Activated CD4-positive, alpha-beta memory T cell treated with anti-CD3 and anti-CD28 coated beads, Interleukin-2, amount 10 ng/mL, durations not matched to agents 7 days and 5 days (primary cell): ENCODE results near the gene SLC26A11. TPM values are rescaled to one million over a fixed set of nuclear protein-coding genes. Genes with fewer than 3 reads are reported as not detected.
A peak's percentile ranks its signal among the peaks of the same experiment; 100 is the strongest.

Experiments used
- CTCF ChIA-PET: fragments of 350-600 bp; sonication (Branson Sonifier 250); formaldehyde crosslinking; loops from one replicate; lab custom pipeline; 2021; ENCODE audit warnings: antibody characterized with exemption, inconsistent platforms; lab: Charles Lee
- POLR2A ChIA-PET: fragments of 350-600 bp; sonication (Branson Sonifier 250); formaldehyde crosslinking; loops from one replicate; lab custom pipeline; 2021; ENCODE audit warnings: antibody characterized with exemption; lab: Charles Lee
- DNase-seq: peaks from one replicate; pipeline ENCODE4 v3.0.0-alpha.2; 2020
- H3K27ac Mint-ChIP-seq: one replicate; pipeline ENCODE4 v1.8.0; 2021; ENCODE audit warnings: mild to moderate bottlenecking, mixed read lengths
- H3K27me3 Mint-ChIP-seq: one replicate; pipeline ENCODE4 v1.8.0; 2021; ENCODE audit warnings: mixed read lengths
- H3K36me3 Mint-ChIP-seq: one replicate; pipeline ENCODE4 v1.8.0; 2021; ENCODE audit warnings: low read depth, mixed read lengths
- H3K4me1 Mint-ChIP-seq: one replicate; pipeline ENCODE4 v1.8.0; 2021; ENCODE audit warnings: mixed read lengths
- H3K4me3 Mint-ChIP-seq: one replicate; pipeline ENCODE4 v1.8.0; 2021; ENCODE audit warnings: mild to moderate bottlenecking, mixed read lengths
- H3K9me3 Mint-ChIP-seq: one replicate; pipeline ENCODE4 v1.8.0; 2021; ENCODE audit warnings: mixed read lengths
- total RNA-seq, 2 experiments: library from RNA; stranded (reverse); gene quantifications; one replicate each; pipeline ENCODE4 v1.2.3, GENCODE V29; 2021

SLC26A11 gene
- total RNA-seq, 2 experiments from 2014 or later, result 16.0 to 20.0 TPM

DNA sequence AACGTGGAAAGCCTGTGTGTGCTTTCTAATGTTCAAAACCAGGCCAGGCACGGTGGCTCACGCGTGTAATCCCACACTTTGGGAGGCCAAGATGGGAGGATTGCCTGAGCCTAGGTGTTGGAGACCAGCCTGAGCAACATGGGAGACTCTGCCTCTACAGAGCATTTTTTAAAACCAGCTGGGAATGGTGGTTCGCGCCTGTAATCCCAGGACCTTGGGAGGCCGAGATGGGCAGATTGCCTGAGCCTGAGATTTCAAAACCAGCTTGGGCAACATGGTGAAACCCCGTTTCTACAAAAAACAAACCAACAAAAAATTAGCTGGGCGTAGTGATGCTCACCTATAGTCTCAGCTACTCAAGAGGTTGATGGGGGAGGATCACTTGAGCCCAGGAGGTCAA lies 66.8 kb downstream of the SLC26A11 start:
- no peak for DNase-seq
- Mint-ChIP-seq H3K4me1 (peaks cover 42% of the 10 kb centered on the region), H3K27me3 (no peaks in the 10 kb centered on the region), H3K9me3 (no peaks in the 10 kb centered on the region), H3K36me3 (peaks cover 78% of the 10 kb centered on the region), H3K27ac (peak overlapping the region; percentile 26), H3K4me3 (no peak overlapping the region)
- ChIA-PET POLR2A (interaction anchor here (0.8 to 1.6 kb wide), 4 partner anchors 8 to 141 kb away, joined by 3 to 12 read pairs (median 3); no protein-coding TSS in a partner anchor), CTCF (no interaction called here)

GRCh38 chr17:80287806-80288567 lies 67.8 kb downstream of the SLC26A11 start:
- Mint-ChIP-seq H3K27ac (peak overlapping the region; percentile 57), H3K4me3 (no peak overlapping the region), H3K4me1 (peaks cover 43% of the 10 kb centered on the region), H3K9me3 (no peaks in the 10 kb centered on the region), H3K27me3 (no peaks in the 10 kb centered on the region), H3K36me3 (peaks cover 84% of the 10 kb centered on the region)
- DNase-seq, result no peak
- CTCF ChIA-PET, result no interaction called here
- POLR2A ChIA-PET, result interaction anchor here (0.9 to 1.6 kb wide), 4 partner anchors 10 to 142 kb away, joined by 3 to 12 read pairs (median 5); no protein-coding TSS in a partner anchor

- ChIA-PET CTCF (interaction anchor here (0.7 kb wide), 1 partner anchor 87 kb away, joined by 3 read pairs; no protein-coding TSS in a partner anchor), POLR2A (interaction anchor here (0.6 kb wide), 1 partner anchor 10 kb away, joined by 3 read pairs; no protein-coding TSS in a partner anchor)
- Mint-ChIP-seq H3K4me1 (peaks cover 42% of the 10 kb centered on the region), H3K36me3 (peaks cover 84% of the 10 kb centered on the region), H3K9me3 (no peaks in the 10 kb centered on the region), H3K27ac (peak overlapping the region; percentile 61), H3K4me3 (peak overlapping the region; percentile 7), H3K27me3 (no peaks in the 10 kb centered on the region)
- DNase-seq, result no peak
Measured at GRCh38 chr17:80289616-80290015, 69.4 kb downstream of the SLC26A11 start.

DNA sequence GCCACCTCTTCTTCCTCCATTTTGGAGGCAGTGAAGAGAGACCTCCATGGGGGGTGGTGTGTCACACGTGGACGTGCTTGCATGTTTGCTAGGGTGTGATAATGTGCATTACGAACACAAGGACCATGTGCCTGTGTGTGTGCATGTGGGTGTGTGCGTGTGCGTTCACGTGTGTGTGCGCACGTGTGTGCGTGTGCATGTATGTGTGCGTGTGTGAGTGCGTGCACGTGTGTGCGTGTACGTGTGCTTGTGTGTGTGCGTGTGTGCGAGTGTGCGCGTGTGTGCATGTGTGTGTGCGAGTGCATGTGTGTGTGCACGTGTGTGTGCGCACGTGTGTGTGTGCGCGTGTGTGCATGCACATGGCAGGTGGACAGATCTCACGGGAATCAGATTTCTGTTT lies 69.9 kb downstream of the SLC26A11 start:
- DNase-seq, result no peak
- Mint-ChIP-seq H3K4me3 (no peak overlapping the region), H3K36me3 (peaks cover 84% of the 10 kb centered on the region), H3K27me3 (no peaks in the 10 kb centered on the region), H3K27ac (peak overlapping the region; percentile 16), H3K4me1 (peaks cover 43% of the 10 kb centered on the region), H3K9me3 (no peaks in the 10 kb centered on the region)
- ChIA-PET POLR2A (interaction anchor here (1.1 to 1.5 kb wide), 2 partner anchors 11 to 22 kb away, joined by 3 read pairs; no protein-coding TSS in a partner anchor), CTCF (no interaction called here)

DNA sequence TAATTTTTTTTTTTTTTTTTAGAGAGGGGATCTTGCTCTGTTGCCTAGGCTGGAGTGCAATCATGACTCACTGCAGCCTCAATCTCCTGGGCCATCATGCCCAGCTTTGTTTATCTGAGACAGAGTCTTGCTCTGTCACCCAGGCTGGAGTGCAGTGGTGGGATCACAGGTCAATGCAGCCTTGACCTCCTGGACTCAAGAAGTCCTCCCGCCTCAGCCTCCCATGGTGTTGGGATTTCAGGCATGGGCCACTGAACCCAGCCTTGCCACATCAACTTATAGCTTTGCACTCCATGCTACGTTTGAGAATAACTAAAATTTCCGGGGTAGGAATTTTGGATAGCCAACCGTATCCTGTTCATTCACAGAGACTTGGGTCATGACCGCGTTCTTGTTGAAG lies 71.0 kb downstream of the SLC26A11 start:
- ChIA-PET CTCF (no interaction called here), POLR2A (interaction anchor here (0.6 to 1.5 kb wide), 6 partner anchors 10 to 36 kb away, joined by 3 to 5 read pairs (median 3); no protein-coding TSS in a partner anchor)
- H3K4me1 Mint-ChIP-seq, result peaks cover 47% of the 10 kb centered on the region
- peaks cover 86% of the 10 kb centered on the region for H3K36me3 Mint-ChIP-seq
- no peaks in the 10 kb centered on the region for H3K27me3 Mint-ChIP-seq
- no peak overlapping the region for H3K27ac Mint-ChIP-seq
- no peak overlapping the region for H3K4me3 Mint-ChIP-seq
- no peaks in the 10 kb centered on the region for H3K9me3 Mint-ChIP-seq
- no peak for DNase-seq

DNA sequence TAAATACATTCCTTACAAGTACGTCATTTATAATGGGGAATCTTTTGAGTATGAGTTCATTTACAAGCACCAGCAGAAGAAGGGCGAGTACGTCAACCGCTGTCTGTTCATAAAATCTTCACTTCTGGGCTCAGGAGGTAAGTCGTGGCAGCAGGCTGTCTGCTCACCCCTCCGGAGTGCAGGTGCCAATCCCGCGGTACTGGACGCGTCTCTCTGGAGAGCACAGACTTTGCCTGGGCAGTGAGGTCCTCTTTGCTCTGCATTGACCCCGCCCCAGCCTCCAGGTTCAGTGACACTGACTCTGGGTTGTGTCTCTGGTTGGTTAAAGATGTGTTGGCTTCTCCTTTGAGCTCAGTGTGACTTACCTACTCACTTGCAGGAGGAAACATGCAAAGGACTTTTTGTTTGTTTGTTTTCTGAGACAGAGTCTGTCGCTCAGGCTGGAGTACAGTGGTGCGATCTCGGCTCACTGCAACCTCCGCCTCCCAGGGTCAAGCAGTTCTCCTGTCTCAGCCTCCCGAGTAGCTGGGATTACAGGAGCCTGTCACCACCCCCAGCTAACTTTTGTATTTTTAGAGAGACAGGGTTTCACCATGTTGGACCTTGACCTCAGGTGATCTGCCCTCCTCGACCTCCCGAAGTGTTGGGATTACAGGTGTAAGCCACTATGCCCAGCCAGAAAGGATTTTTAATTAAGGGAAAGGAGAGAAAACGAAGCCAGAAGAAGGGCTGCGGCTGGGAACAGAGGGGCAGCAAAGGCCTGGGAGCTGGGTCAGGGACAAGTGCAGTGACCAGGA lies 71.7 kb downstream of the SLC26A11 start:
- Mint-ChIP-seq H3K27me3 (no peaks in the 10 kb centered on the region), H3K36me3 (peaks cover 89% of the 10 kb centered on the region), H3K4me1 (peaks cover 47% of the 10 kb centered on the region), H3K4me3 (no peak overlapping the region), H3K27ac (no peak overlapping the region), H3K9me3 (no peaks in the 10 kb centered on the region)
- POLR2A ChIA-PET, result interaction anchor here (1.0 to 1.7 kb wide), 3 partner anchors 14 to 26 kb away, joined by 3 to 5 read pairs (median 3); no protein-coding TSS in a partner anchor
- CTCF ChIA-PET, result no interaction called here
- no peak for DNase-seq

GRCh38 chr17:80292521-80292971 lies 72.3 kb downstream of the SLC26A11 start:
- ChIA-PET POLR2A (interaction anchor here (0.9 to 1.7 kb wide), 2 partner anchors 24 to 27 kb away, joined by 3 read pairs; no protein-coding TSS in a partner anchor), CTCF (interaction anchor here (1.2 kb wide), 1 partner anchor 93 kb away, joined by 3 read pairs; no protein-coding TSS in a partner anchor)
- Mint-ChIP-seq H3K4me1 (peaks cover 40% of the 10 kb centered on the region), H3K4me3 (no peak overlapping the region), H3K36me3 (peaks cover 83% of the 10 kb centered on the region), H3K27ac (peak overlapping the region; percentile 59), H3K27me3 (no peaks in the 10 kb centered on the region), H3K9me3 (no peaks in the 10 kb centered on the region)
- DNase-seq, result no peak

GRCh38 chr17:80294210-80294609 lies 74.0 kb downstream of the SLC26A11 start:
- Mint-ChIP-seq H3K27me3 (no peaks in the 10 kb centered on the region), H3K4me1 (peaks cover 44% of the 10 kb centered on the region)

GRCh38 chr17:80294653-80295052 lies 74.4 kb downstream of the SLC26A11 start:
- no peaks in the 10 kb centered on the region for H3K9me3 Mint-ChIP-seq
- H3K4me3 Mint-ChIP-seq, result no peak overlapping the region
- peak overlapping the region; percentile 40 for H3K27ac Mint-ChIP-seq
- DNase-seq, result no peak
- POLR2A ChIA-PET, result interaction anchor here (1.1 to 2.4 kb wide), 9 partner anchors 8 to 76 kb away, joined by 3 to 16 read pairs (median 4); no protein-coding TSS in a partner anchor
- CTCF ChIA-PET, result no interaction called here
- no peaks in the 10 kb centered on the region for H3K27me3 Mint-ChIP-seq
- H3K36me3 Mint-ChIP-seq, result peaks cover 88% of the 10 kb centered on the region
- peaks cover 45% of the 10 kb centered on the region for H3K4me1 Mint-ChIP-seq

More at GRCh38 chr17:80294210-80294609, 74.0 kb downstream of the SLC26A11 start:
- H3K9me3 Mint-ChIP-seq, result no peaks in the 10 kb centered on the region
- DNase-seq, result no peak
- peak overlapping the region; percentile 40 for H3K27ac Mint-ChIP-seq
- ChIA-PET POLR2A (interaction anchor here (1.1 to 2.4 kb wide), 6 partner anchors 9 to 193 kb away, joined by 3 to 16 read pairs (median 4); partner anchors contain the start of gene GAA), CTCF (no interaction called here)
- H3K4me3 Mint-ChIP-seq, result no peak overlapping the region
- H3K36me3 Mint-ChIP-seq, result peaks cover 88% of the 10 kb centered on the region

- ChIA-PET CTCF (no interaction called here), POLR2A (interaction anchor here (0.9 to 2.4 kb wide), 13 partner anchors 8 to 194 kb away, joined by 3 to 16 read pairs (median 3); partner anchors contain the start of gene GAA)
Measured at GRCh38 chr17:80295146-80295545, 74.9 kb downstream of the SLC26A11 start.

GRCh38 chr17:80295559-80295958 lies 75.3 kb downstream of the SLC26A11 start:
- Mint-ChIP-seq H3K4me3 (no peak overlapping the region), H3K4me1 (peaks cover 46% of the 10 kb centered on the region), H3K27ac (peak overlapping the region; percentile 63), H3K27me3 (no peaks in the 10 kb centered on the region), H3K36me3 (peaks cover 88% of the 10 kb centered on the region), H3K9me3 (no peaks in the 10 kb centered on the region)
- no peak for DNase-seq
- CTCF ChIA-PET, result interaction anchor here (1.2 kb wide), 1 partner anchor 287 kb away, joined by 3 read pairs; no protein-coding TSS in a partner anchor
- POLR2A ChIA-PET, result interaction anchor here (0.9 to 2.4 kb wide), 13 partner anchors 9 to 194 kb away, joined by 3 to 16 read pairs (median 3); partner anchors contain the start of gene GAA

More at GRCh38 chr17:80295146-80295545, 74.9 kb downstream of the SLC26A11 start:
- Mint-ChIP-seq H3K27me3 (no peaks in the 10 kb centered on the region), H3K36me3 (peaks cover 88% of the 10 kb centered on the region), H3K4me3 (no peak overlapping the region), H3K9me3 (no peaks in the 10 kb centered on the region), H3K27ac (peak overlapping the region; percentile 63), H3K4me1 (peaks cover 47% of the 10 kb centered on the region)
- no peak for DNase-seq

GRCh38 chr17:80296221-80296620 lies 76.0 kb downstream of the SLC26A11 start:
- Mint-ChIP-seq H3K27ac (no peak overlapping the region), H3K27me3 (no peaks in the 10 kb centered on the region), H3K9me3 (no peaks in the 10 kb centered on the region), H3K36me3 (peaks cover 90% of the 10 kb centered on the region), H3K4me1 (peaks cover 50% of the 10 kb centered on the region), H3K4me3 (no peak overlapping the region)
- no peak for DNase-seq
- ChIA-PET POLR2A (interaction anchor here (1.1 to 2.4 kb wide), 8 partner anchors 12 to 94 kb away, joined by 3 to 16 read pairs (median 4); no protein-coding TSS in a partner anchor), CTCF (interaction anchor here (1.2 kb wide), 2 partner anchors 12 to 288 kb away, joined by 3 to 5 read pairs; no protein-coding TSS in a partner anchor)
